Measurements from ENCODE around the gene TEC.

Gene TEC

GRCh38 chr4:48118081-48118480 lies 151.6 kb downstream of the TEC start:
- H2AFZ ChIP-seq (ENCODE audit: low read length): no peak overlapping the region
- no peak overlapping the region for H2BK5ac ChIP-seq (ENCODE audit: low read length)
- H3K4me3 ChIP-seq (ENCODE audit: low read length in 2 of 2): no peak overlapping the region
- no peaks in the 10 kb centered on the region for H3K36me3 ChIP-seq (replicated peaks in 1 of 2; ENCODE audit: control insufficient read depth in 2 of 2, insufficient read depth in 2 of 2, low read length in 2 of 2)
- H2BK12ac ChIP-seq (ENCODE audit: low read length): no peak overlapping the region
- H3K27ac ChIP-seq (replicated peaks; ENCODE audit: low read length): no peak overlapping the region
- no peak overlapping the region for H3K23ac ChIP-seq (ENCODE audit: low read depth, low read length, poor library complexity)
- no peak overlapping the region for H2AK5ac ChIP-seq (ENCODE audit: low read depth, low read length)
- no peaks in the 10 kb centered on the region for H3K79me1 ChIP-seq (ENCODE audit: low read depth, low read length)
- H3K9ac ChIP-seq (ENCODE audit: low read depth, low read length, poor library complexity): no peak overlapping the region
- no CpG with 5 or more reads among the region's 2 CpGs for WGBS, 2 donors (ENCODE audit: extremely low coverage in 2 of 2, insufficient read length in 2 of 2, insufficient replicate concordance in 1 of 2)
- no peak overlapping the region for H4K8ac ChIP-seq (ENCODE audit: low read depth, low read length)
- H3K18ac ChIP-seq (ENCODE audit: low read length): no peak overlapping the region
- H3K4ac ChIP-seq (ENCODE audit: low read length): no peak overlapping the region
- H2BK15ac ChIP-seq (ENCODE audit: low read length): no peak overlapping the region
- H3K4me1 ChIP-seq (ENCODE audit: control insufficient read depth in 2 of 2, insufficient read depth in 1 of 2, low read depth in 1 of 2, low read length in 2 of 2): peaks cover 0 to 3% of the 10 kb centered on the region in 2 donors
- H3K9me3 ChIP-seq (replicated peaks in 1 of 2; ENCODE audit: control insufficient read depth in 2 of 2, insufficient read depth in 1 of 2, low read depth in 1 of 2, low read length in 2 of 2): no peaks in the 10 kb centered on the region
- no peak overlapping the region for H2BK120ac ChIP-seq (ENCODE audit: low read depth, low read length)
- DNase-seq (ENCODE audit: low spot score): no peak
- H3K14ac ChIP-seq (ENCODE audit: low read length): no peak overlapping the region
- no peak overlapping the region for H4K91ac ChIP-seq (ENCODE audit: low read depth, low read length, poor library complexity)
- H3K4me2 ChIP-seq (ENCODE audit: insufficient read depth, low read length, poor library complexity, severe bottlenecking): no peak overlapping the region
- H3K27me3 ChIP-seq (ENCODE audit: control insufficient read depth in 3 of 3, insufficient read depth in 3 of 3, low read depth in 1 of 3, low read length in 3 of 3): no peaks in the 10 kb centered on the region

GRCh38 chr4:48116582-48116981 lies 153.1 kb downstream of the TEC start:
- Histone ChIP-seq H2BK15ac (ENCODE audit: low read length) (no peak overlapping the region), H3K4me1 (ENCODE audit: control insufficient read depth in 2 of 2, insufficient read depth in 1 of 2, low read depth in 1 of 2, low read length in 2 of 2) (no peaks in the 10 kb centered on the region), H3K4me3 (ENCODE audit: low read length in 2 of 2) (no peak overlapping the region), H2BK120ac (ENCODE audit: low read depth, low read length) (no peak overlapping the region), H2AFZ (ENCODE audit: low read length) (no peak overlapping the region), H2AK5ac (ENCODE audit: low read depth, low read length) (no peak overlapping the region), H3K79me1 (ENCODE audit: low read depth, low read length) (no peaks in the 10 kb centered on the region), H3K27ac (replicated peaks; ENCODE audit: low read length) (no peak overlapping the region), H2BK5ac (ENCODE audit: low read length) (no peak overlapping the region), H3K4me2 (ENCODE audit: insufficient read depth, low read length, poor library complexity, severe bottlenecking) (no peak overlapping the region), H3K9me3 (replicated peaks in 1 of 2; ENCODE audit: control insufficient read depth in 2 of 2, insufficient read depth in 1 of 2, low read depth in 1 of 2, low read length in 2 of 2) (no peaks in the 10 kb centered on the region), H3K18ac (ENCODE audit: low read length) (peak overlapping the region; percentile 14), H3K14ac (ENCODE audit: low read length) (no peak overlapping the region), H4K8ac (ENCODE audit: low read depth, low read length) (no peak overlapping the region), H3K9ac (ENCODE audit: low read depth, low read length, poor library complexity) (no peak overlapping the region), H4K91ac (ENCODE audit: low read depth, low read length, poor library complexity) (no peak overlapping the region), H3K4ac (ENCODE audit: low read length) (no peak overlapping the region), H2BK12ac (ENCODE audit: low read length) (no peak overlapping the region), H3K27me3 (ENCODE audit: control insufficient read depth in 3 of 3, insufficient read depth in 3 of 3, low read depth in 1 of 3, low read length in 3 of 3) (no peaks in the 10 kb centered on the region), H3K36me3 (replicated peaks in 1 of 2; ENCODE audit: control insufficient read depth in 2 of 2, insufficient read depth in 2 of 2, low read length in 2 of 2) (no peaks in the 10 kb centered on the region), H3K23ac (ENCODE audit: low read depth, low read length, poor library complexity) (no peak overlapping the region)
- WGBS, 2 donors (ENCODE audit: extremely low coverage in 2 of 2, insufficient read length in 2 of 2, insufficient replicate concordance in 1 of 2): no CpG with 5 or more reads among the region's 3 CpGs
- DNase-seq (ENCODE audit: low spot score): no peak

- Histone ChIP-seq H3K9ac (ENCODE audit: low read depth, low read length, poor library complexity) (no peak overlapping the region), H3K4ac (ENCODE audit: low read length) (no peak overlapping the region), H3K27me3 (ENCODE audit: control insufficient read depth in 3 of 3, insufficient read depth in 3 of 3, low read depth in 1 of 3, low read length in 3 of 3) (no peaks in the 10 kb centered on the region), H3K4me2 (ENCODE audit: insufficient read depth, low read length, poor library complexity, severe bottlenecking) (no peak overlapping the region), H2BK12ac (ENCODE audit: low read length) (no peak overlapping the region), H2BK120ac (ENCODE audit: low read depth, low read length) (no peak overlapping the region), H3K18ac (ENCODE audit: low read length) (no peak overlapping the region), H3K27ac (replicated peaks; ENCODE audit: low read length) (no peak overlapping the region), H2BK15ac (ENCODE audit: low read length) (no peak overlapping the region), H4K8ac (ENCODE audit: low read depth, low read length) (no peak overlapping the region), H3K9me3 (replicated peaks in 1 of 2; ENCODE audit: control insufficient read depth in 2 of 2, insufficient read depth in 1 of 2, low read depth in 1 of 2, low read length in 2 of 2) (no peaks in the 10 kb centered on the region), H3K36me3 (replicated peaks in 1 of 2; ENCODE audit: control insufficient read depth in 2 of 2, insufficient read depth in 2 of 2, low read length in 2 of 2) (no peaks in the 10 kb centered on the region), H2AFZ (ENCODE audit: low read length) (no peak overlapping the region), H3K4me1 (ENCODE audit: control insufficient read depth in 2 of 2, insufficient read depth in 1 of 2, low read depth in 1 of 2, low read length in 2 of 2) (no peaks in the 10 kb centered on the region), H2BK5ac (ENCODE audit: low read length) (no peak overlapping the region), H2AK5ac (ENCODE audit: low read depth, low read length) (no peak overlapping the region), H3K14ac (ENCODE audit: low read length) (no peak overlapping the region), H3K4me3 (ENCODE audit: low read length in 2 of 2) (no peak overlapping the region), H3K23ac (ENCODE audit: low read depth, low read length, poor library complexity) (no peak overlapping the region), H3K79me1 (ENCODE audit: low read depth, low read length) (no peaks in the 10 kb centered on the region), H4K91ac (ENCODE audit: low read depth, low read length, poor library complexity) (no peak overlapping the region)
- WGBS, 2 donors (ENCODE audit: extremely low coverage in 2 of 2, insufficient read length in 2 of 2, insufficient replicate concordance in 1 of 2): no CpG with 5 or more reads among the region's 6 CpGs
- no peak for DNase-seq (ENCODE audit: low spot score)
Measured at GRCh38 chr4:48114412-48114811, 155.2 kb downstream of the TEC start.

- no peaks in the 10 kb centered on the region for H3K9me3 ChIP-seq (replicated peaks in 1 of 2; ENCODE audit: control insufficient read depth in 2 of 2, insufficient read depth in 1 of 2, low read depth in 1 of 2, low read length in 2 of 2)
- H3K14ac ChIP-seq (ENCODE audit: low read length): no peak overlapping the region
- no peak overlapping the region for H3K18ac ChIP-seq (ENCODE audit: low read length)
- no peak overlapping the region for H2BK5ac ChIP-seq (ENCODE audit: low read length)
- no peak overlapping the region for H2AK5ac ChIP-seq (ENCODE audit: low read depth, low read length)
- H3K79me1 ChIP-seq (ENCODE audit: low read depth, low read length): no peaks in the 10 kb centered on the region
- no peak overlapping the region for H2AFZ ChIP-seq (ENCODE audit: low read length)
- no peak overlapping the region for H3K9ac ChIP-seq (ENCODE audit: low read depth, low read length, poor library complexity)
- no peaks in the 10 kb centered on the region for H3K4me1 ChIP-seq (ENCODE audit: control insufficient read depth in 2 of 2, insufficient read depth in 1 of 2, low read depth in 1 of 2, low read length in 2 of 2)
- H3K23ac ChIP-seq (ENCODE audit: low read depth, low read length, poor library complexity): no peak overlapping the region
- H3K27me3 ChIP-seq (ENCODE audit: control insufficient read depth in 3 of 3, insufficient read depth in 3 of 3, low read depth in 1 of 3, low read length in 3 of 3): no peaks in the 10 kb centered on the region
- H3K27ac ChIP-seq (replicated peaks; ENCODE audit: low read length): no peak overlapping the region
- H3K36me3 ChIP-seq (replicated peaks in 1 of 2; ENCODE audit: control insufficient read depth in 2 of 2, insufficient read depth in 2 of 2, low read length in 2 of 2): no peaks in the 10 kb centered on the region
- H3K4me2 ChIP-seq (ENCODE audit: insufficient read depth, low read length, poor library complexity, severe bottlenecking): no peak overlapping the region
- DNase-seq (ENCODE audit: low spot score): no peak
- H4K91ac ChIP-seq (ENCODE audit: low read depth, low read length, poor library complexity): no peak overlapping the region
- no peak overlapping the region for H2BK12ac ChIP-seq (ENCODE audit: low read length)
- no peak overlapping the region for H3K4me3 ChIP-seq (ENCODE audit: low read length in 2 of 2)
- no CpG with 5 or more reads among the region's 8 CpGs for WGBS, 2 donors (ENCODE audit: extremely low coverage in 2 of 2, insufficient read length in 2 of 2, insufficient replicate concordance in 1 of 2)
- no peak overlapping the region for H2BK15ac ChIP-seq (ENCODE audit: low read length)
- H3K4ac ChIP-seq (ENCODE audit: low read length): no peak overlapping the region
- no peak overlapping the region for H4K8ac ChIP-seq (ENCODE audit: low read depth, low read length)
- H2BK120ac ChIP-seq (ENCODE audit: low read depth, low read length): no peak overlapping the region
Measured at GRCh38 chr4:48112017-48112667, 157.5 kb downstream of the TEC start.

Data from neuronal stem cell (in vitro differentiated cells).